Measurements from ENCODE around the gene DAPK2.

DNA sequence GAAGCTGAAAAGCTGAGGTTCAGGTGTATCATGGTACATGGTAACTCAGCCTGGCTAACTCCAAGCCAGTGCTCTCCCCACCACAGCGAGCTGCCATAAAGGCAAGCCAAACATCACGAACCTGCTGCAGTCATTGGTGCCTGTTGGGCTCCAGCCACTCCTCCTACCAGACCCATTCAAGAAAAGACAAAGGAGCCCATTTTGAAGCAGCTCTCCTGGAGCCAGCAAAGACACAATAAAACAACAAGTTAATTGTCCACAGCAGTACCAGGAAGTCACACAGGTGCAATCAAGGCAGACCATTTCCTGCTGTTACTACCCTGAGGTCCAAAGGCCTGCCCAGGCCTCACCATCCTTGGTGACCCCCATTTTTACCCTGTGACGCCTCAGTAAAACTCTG is 77.6 kb downstream of the DAPK2 start:
- TF ChIP-seq TARDBP (IDR thresholded peaks at IDR 0.05) (no peak), LEF1 (IDR thresholded peaks at IDR 0.05; ENCODE audit: borderline replicate concordance) (no peak)

Data from HEK293T (cell line).